Motor neuron (in vitro differentiated cells): ENCODE data around the gene TRAPPC10. TPM values are rescaled to one million over a fixed set of nuclear protein-coding genes. Genes with fewer than 3 reads are reported as not detected.

Experiments used
- ATAC-seq, 8 experiments: fragments of 200-7000 bp; cut with Tn5 transposase; replicated peaks in 6 of 8; 2 replicates each; pipeline ENCODE4 v1.8.0; 2021; ENCODE audit warnings: mild to moderate bottlenecking in 8 of 8, moderate library complexity in 8 of 8
- H3K27ac ChIP-seq, 2 donors: fragments of 250-450 bp; sonication (Bioruptor Pico); 2 replicates each; pipeline ENCODE4 v1.9.0; 2021; ENCODE audit warnings: antibody characterized with exemption in 2 of 2, mild to moderate bottlenecking in 2 of 2, moderate library complexity in 1 of 2
- H3K4me1 ChIP-seq, 2 donors: fragments of 250-450 bp; sonication (Bioruptor Pico); replicated peaks in 1 of 2; 2 replicates each; pipeline ENCODE4 v1.6.1; 2021; ENCODE audit warnings: antibody characterized with exemption in 2 of 2, mild to moderate bottlenecking in 2 of 2, moderate library complexity in 1 of 2
- H3K4me3 ChIP-seq, 5 donors: fragments of 250-450 bp; sonication (Bioruptor Pico); 2 replicates each; pipeline ENCODE4 v1.9.0; 2021; ENCODE audit warnings: antibody characterized with exemption in 5 of 5, mild to moderate bottlenecking in 5 of 5, moderate library complexity in 4 of 5
- WGBS, 10 experiments: fragments of 450-650 bp; shearing (Covaris generic); methylation state at CpG; one replicate each; pipeline ENCODE4 v1.0.0; 2022; 5-methylcytosine and 5-hydroxymethylcytosine counted together
- in situ Hi-C, 9 experiments: fragments of 400-800 bp; cut with MboI; loops; one replicate each; pipeline ENCODE4 v1.15.0; 2021; ENCODE audit warnings: low sequenced_read_pairs in 9 of 9, low pct_unique_long_range_greater_than_20kb in 2 of 9; ENCODE audit not compliant: unreplicated experiment in 9 of 9
- total RNA-seq, 8 experiments: library from RNA; unstranded; fragments of 300-600 nt; gene quantifications; 2 replicates each; pipeline versions ENCODE4 v1.2.3 to v1.2.4, GENCODE V29; 2022

Gene TRAPPC10
- total RNA-seq, 8 experiments from 2014 or later = 10.1 to 39.8 (median 19.0) TPM

- H3K4me1 ChIP-seq = no peaks in the 10 kb centered on the region
- no peak overlapping the region for H3K4me3 ChIP-seq
- no peak for ATAC-seq
- in situ Hi-C loops = no loop called here
- 86 to 100% (median 91%) methylated on average over 1 to 13 of the region's 15 CpGs; no CpG with 5 or more reads in 2 of the 10 experiments for WGBS, 10 experiments
- H3K27ac ChIP-seq = no peak overlapping the region
Measured at GRCh38 chr21:44067011-44067839, 55.1 kb downstream of the TRAPPC10 start.

- H3K27ac ChIP-seq = no peak overlapping the region
- H3K4me1 ChIP-seq = no peaks in the 10 kb centered on the region
- no peak for ATAC-seq
- in situ Hi-C loops = no loop called here
- 80 to 100% (median 88%) methylated on average over 1 to 5 of the region's 7 CpGs; no CpG with 5 or more reads in 3 of the 10 experiments for WGBS, 10 experiments
- no peak overlapping the region for H3K4me3 ChIP-seq
Measured at GRCh38 chr21:44070391-44070790, 58.3 kb downstream of the TRAPPC10 start.

GRCh38 chr21:44071359-44072104 is 59.4 kb downstream of the TRAPPC10 start:
- in situ Hi-C loops = no loop called here
- no peak for ATAC-seq

DNA sequence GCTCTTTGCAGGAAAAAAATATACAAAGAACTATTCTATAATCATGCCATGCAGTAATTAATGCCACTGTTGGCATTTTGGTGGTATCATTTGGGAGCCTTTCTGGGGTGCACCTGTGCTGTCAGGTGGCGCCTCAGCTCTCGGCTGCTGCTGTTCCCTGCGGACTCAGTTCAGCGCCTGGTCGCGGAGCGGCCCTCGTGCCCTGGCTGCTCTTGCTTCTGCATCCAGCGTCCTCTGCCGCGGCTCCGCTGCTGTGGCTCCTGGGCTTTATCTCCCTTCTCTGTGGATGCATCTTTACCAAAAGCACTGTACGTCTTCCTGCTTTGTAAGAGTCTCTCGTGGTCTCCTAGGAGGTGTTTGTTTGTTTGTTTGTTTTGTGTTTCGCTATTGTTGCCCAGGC is 60.0 kb downstream of the TRAPPC10 start:
- H3K4me1 ChIP-seq = no peaks in the 10 kb centered on the region
- 87 to 100% (median 95%) methylated on average over 1 to 14 of the region's 15 CpGs; no CpG with 5 or more reads in 3 of the 10 experiments for WGBS, 10 experiments
- no peak overlapping the region for H3K4me3 ChIP-seq
- in situ Hi-C loops = no loop called here
- ATAC-seq = no peak
- no peak overlapping the region for H3K27ac ChIP-seq

More at GRCh38 chr21:44071359-44072104, 59.4 kb downstream of the TRAPPC10 start:
- Histone ChIP-seq H3K27ac (no peak overlapping the region), H3K4me3 (no peak overlapping the region), H3K4me1 (no peaks in the 10 kb centered on the region)
- 80 to 96% (median 91%) methylated on average over 2 to 8 of the region's 15 CpGs; no CpG with 5 or more reads in 3 of the 10 experiments for WGBS, 10 experiments

DNA sequence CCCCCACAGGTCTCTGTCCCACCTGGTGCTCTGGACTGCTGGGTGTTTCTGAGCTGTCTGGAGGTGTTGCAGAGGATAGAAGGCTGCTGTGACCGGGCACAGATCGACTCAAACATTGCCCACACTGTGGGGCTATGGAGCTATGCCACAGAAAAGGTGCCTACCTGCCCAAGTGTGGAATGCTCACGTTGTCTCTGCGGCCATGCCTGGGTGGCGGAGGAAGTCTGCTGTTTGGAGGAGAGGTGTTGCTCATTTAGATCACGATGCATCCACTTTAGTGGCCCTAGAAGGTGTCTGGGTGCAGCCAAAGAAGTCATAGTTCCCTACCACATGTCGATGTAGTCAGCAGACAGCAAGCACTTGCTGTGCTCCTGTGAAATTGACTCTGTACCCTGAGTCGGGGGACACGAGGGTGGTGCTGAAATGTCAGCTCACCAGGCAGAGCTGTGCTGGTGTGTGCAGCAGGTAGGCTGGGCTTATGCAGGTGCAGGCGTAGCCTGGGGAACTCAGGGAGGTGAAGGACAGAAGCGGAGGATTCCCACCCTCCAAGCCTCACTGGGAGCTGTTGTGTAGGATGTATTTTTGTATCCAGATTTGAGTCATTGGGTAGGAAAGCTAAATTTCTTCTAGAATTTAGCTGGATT is 62.3 kb downstream of the TRAPPC10 start:
- Histone ChIP-seq H3K4me3 (no peak overlapping the region), H3K4me1 (no peaks in the 10 kb centered on the region), H3K27ac (no peak overlapping the region)
- in situ Hi-C loops = no loop called here
- no peak for ATAC-seq
- WGBS, 10 experiments = 80 to 100% (median 100%) methylated on average over 1 to 5 of the region's 11 CpGs; no CpG with 5 or more reads in 2 of the 10 experiments

DNA sequence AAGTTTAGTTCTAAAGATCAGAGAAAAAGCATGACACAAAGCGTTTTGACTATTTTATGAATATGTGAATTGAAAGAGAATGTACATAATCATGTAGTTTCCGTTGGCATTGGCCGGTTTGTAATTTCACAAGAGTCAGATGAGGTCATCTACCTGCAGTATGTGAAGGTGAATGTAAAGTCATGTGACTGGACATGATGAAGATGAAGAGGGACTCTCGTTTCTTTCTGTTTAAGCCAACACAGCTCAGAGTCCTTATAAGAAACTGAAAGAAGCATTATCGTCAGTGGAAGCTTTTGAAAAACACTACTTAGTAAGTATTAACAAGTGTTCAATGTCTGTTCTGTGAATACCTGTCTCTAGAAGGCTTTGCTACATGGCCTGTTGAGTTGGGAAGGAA is 64.2 kb downstream of the TRAPPC10 start:
- in situ Hi-C loops = no loop called here
- Histone ChIP-seq H3K4me3 (no peak overlapping the region), H3K4me1 (no peaks in the 10 kb centered on the region), H3K27ac (no peak overlapping the region)
- 30 to 100% (median 83%) methylated on average over 1 to 5 of the region's 5 CpGs; no CpG with 5 or more reads in 1 of the 10 experiments for WGBS, 10 experiments
- ATAC-seq = peak in 1 of 8 experiments; percentile 31

- Histone ChIP-seq H3K4me3 (no peak overlapping the region), H3K4me1 (no peaks in the 10 kb centered on the region), H3K27ac (no peak overlapping the region)
- ATAC-seq = no peak
- in situ Hi-C loops = no loop called here
- WGBS, 10 experiments = 61 to 100% (median 80%) methylated on average over 1 to 5 of the region's 5 CpGs
Measured at GRCh38 chr21:44078411-44078981, 66.4 kb downstream of the TRAPPC10 start.

DNA sequence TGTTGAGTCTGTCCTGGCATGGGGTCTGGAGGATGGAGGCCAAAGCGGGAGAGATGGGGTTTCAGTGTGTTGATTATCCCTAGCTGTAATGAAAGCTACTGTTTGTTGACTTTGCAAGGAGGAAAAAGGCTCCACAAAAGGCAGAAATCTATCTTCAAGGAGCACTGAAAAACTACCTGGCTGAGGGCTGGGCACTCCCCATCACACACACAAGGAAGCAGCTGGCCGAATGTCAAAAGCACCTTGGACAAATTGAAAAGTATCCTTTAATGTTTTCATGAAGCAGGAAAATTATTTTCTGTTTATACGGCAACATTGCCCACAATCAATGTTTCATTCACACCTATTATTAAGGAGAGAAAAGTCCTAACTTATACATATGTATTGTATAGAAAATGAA is 67.3 kb downstream of the TRAPPC10 start:
- no peak for ATAC-seq
- H3K4me3 ChIP-seq = no peak overlapping the region
- no peak overlapping the region for H3K27ac ChIP-seq
- in situ Hi-C loops = no loop called here
- 80 to 100% (median 98%) methylated on average over 1 to 3 of the region's 3 CpGs; no CpG with 5 or more reads in 1 of the 10 experiments for whole genome bisulfite sequencing, 10 experiments
- H3K4me1 ChIP-seq = no peaks in the 10 kb centered on the region

DNA sequence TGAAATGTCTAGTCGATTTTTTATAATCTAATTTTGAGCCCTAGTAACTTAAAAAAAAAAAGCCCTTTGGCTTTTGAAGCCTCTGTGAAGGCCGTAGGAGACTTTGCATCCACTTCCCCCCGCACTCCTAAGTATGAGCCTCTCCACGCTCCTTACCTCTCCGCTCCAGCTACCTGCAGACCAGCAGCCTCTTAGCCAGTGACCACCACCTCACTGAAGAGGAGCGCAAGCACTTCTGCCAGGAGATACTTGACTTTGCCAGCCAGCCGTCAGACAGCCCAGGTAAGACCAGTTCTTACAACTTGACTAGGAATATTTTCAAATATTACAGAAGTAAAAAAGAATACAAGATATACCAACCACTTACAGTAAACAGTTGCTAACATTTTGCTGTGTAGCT is 67.7 kb downstream of the TRAPPC10 start:
- Histone ChIP-seq H3K4me3 (no peak overlapping the region), H3K4me1 (no peaks in the 10 kb centered on the region), H3K27ac (no peak overlapping the region)
- ATAC-seq = no peak
- WGBS, 10 experiments = 50 to 100% (median 90%) methylated on average over 1 to 7 of the region's 7 CpGs; no CpG with 5 or more reads in 2 of the 10 experiments
- in situ Hi-C loops = no loop called here

GRCh38 chr21:44082648-44083440 is 70.7 kb downstream of the TRAPPC10 start:
- in situ Hi-C loops = no loop called here
- 80 to 98% (median 88%) methylated on average over 4 to 19 of the region's 24 CpGs; no CpG with 5 or more reads in 2 of the 10 experiments for whole genome bisulfite sequencing, 10 experiments
- no peak for ATAC-seq
- H3K4me3 ChIP-seq = no peak overlapping the region
- no peak overlapping the region for H3K27ac ChIP-seq
- H3K4me1 ChIP-seq = no peaks in the 10 kb centered on the region

DNA sequence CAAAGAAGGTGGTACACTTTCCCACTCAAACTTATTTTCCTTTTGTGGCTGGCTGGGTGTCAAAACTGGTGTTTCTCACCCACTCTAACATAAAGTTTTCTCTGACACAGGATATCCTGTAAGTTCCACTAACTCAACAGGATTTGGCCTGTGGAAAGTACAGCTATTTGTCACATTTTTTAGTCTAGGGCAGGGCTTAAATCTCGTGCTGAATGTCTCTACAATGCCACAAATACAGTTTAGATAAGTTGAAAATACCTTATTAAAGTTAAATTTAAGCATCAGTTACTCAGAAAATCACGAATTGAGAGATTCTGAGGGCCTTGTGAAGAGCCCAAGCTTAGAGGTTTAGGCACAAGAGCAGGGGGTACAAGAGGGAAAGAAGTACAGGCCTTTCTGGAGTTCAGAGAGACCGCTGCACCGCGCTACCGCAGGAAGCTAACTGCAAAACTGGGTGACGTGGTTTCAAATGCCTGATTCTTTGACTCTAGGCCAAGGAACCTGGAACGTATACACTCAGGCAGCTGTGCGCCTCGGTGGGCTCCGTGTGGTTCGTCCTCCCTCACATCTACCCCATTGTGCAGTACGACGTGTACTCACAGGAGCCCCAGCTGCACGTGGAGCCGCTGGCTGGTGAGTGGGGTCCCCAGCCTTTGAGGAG is 71.7 kb downstream of the TRAPPC10 start:
- Histone ChIP-seq H3K4me3 (no peak overlapping the region), H3K4me1 (no peaks in the 10 kb centered on the region), H3K27ac (no peak overlapping the region)
- in situ Hi-C loops = no loop called here
- 71 to 100% (median 96%) methylated on average over 1 to 16 of the region's 16 CpGs; no CpG with 5 or more reads in 1 of the 10 experiments for WGBS, 10 experiments
- ATAC-seq = no peak
